HG03135 (cell line): ENCODE data around the gene SPATA9.
"Not testable (repeated sequence)": the region's sequence is repeated elsewhere in the genome, so short reads cannot be mapped to it uniquely, and the experiment has no call there.

Experiments
- ATAC-seq: cut with Tn5 transposase; IDR thresholded peaks from one replicate; pipeline ENCODE4 v1.9.1; 2021; ENCODE audit warnings: mild to moderate bottlenecking, moderate library complexity; ENCODE audit not compliant: unreplicated experiment

SPATA9 gene

GRCh38 chr5:95646569-95647431 lies 36.0 kb downstream of the SPATA9 start, which contains the start of gene RFESD:
TSS of gene RFESD (plus strand) at chr5:95646777. CDS start at chr5:95652272, 5,495 bp downstream.
- ATAC-seq: peak; percentile 99

GRCh38 chr5:95646226-95646568 lies 36.6 kb downstream of the SPATA9 start:
- ATAC-seq: not testable (repeated sequence)

- peak; percentile 33 for ATAC-seq
These were observed 38.3 kb downstream of the SPATA9 start for GRCh38 chr5:95644351-95645042.

GRCh38 chr5:95643152-95643551 lies 39.6 kb downstream of the SPATA9 start:
- no peak for ATAC-seq

DNA sequence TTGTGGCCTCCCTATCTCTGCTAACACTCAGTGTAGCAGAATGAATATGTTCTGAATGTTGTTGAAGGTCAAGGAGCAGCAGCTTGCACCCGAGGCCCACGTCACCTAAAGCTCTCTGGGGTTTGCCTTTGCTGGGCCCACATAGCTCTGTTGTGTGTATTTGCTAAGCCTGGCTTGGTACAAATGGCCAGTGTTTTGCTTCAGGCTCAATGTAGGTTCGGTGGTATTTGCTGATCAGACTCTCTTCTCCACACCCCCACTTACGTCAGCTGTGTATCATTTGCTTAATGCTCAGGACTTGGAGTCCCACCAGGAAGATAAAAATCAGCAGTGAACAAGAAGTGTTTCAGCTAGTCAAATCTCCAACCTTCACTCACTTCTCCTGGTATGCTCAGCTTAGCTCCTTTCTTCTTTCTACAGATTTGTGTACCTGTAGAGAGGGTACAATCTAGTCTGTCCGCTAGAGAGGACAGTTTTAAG lies 41.0 kb downstream of the SPATA9 start:
- no peak for ATAC-seq

- no peak for ATAC-seq
These were observed 44.2 kb downstream of the SPATA9 start for GRCh38 chr5:95638632-95639031.

DNA sequence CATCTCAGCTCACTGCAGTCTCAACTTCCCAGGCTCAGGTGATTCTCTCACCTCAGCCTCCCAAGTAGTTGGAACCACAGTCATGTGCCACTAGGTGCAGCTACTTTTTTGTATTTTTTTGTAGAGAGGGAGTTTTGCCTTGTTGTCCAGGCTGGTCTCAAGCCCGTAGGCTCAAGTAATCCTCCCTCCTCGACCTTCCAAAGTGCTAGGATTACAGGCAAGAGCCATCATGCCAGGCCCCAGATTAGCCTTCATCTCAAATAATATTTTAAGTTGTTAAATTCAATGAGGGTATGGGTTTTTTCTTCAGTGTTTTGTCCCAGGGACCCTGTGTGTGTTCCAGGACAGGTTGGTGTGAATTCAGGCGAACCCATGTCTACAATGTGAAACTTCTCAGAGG lies 48.7 kb downstream of the SPATA9 start:
- no peak for ATAC-seq

DNA sequence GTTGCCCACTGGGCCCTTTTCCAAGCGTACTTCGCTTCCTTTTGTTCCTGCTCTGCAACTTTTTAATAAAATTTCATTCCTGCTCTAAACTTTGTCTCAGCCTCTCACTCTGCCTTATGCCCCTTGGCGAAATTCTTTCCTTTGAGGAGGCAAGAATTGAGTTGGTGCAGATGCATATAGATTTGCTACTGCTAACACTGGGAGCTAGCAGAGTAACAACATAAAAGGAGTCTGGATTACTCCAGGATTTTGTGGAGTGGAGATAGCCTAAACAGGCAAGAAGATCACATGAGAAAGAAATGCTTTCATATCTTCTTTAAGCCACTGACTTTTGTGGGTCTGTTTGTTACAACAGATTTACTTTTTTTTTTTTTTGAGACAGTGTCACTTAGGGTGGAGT lies 49.1 kb downstream of the SPATA9 start:
- no peak for ATAC-seq

- ATAC-seq: not testable (repeated sequence)
These were observed 49.8 kb downstream of the SPATA9 start for GRCh38 chr5:95632942-95633341.

- ATAC-seq: peak; percentile 96
These were observed 50.7 kb downstream of the SPATA9 start for GRCh38 chr5:95631991-95632675.

- ATAC-seq: no peak
These were observed 51.4 kb downstream of the SPATA9 start for GRCh38 chr5:95631255-95631958.

DNA sequence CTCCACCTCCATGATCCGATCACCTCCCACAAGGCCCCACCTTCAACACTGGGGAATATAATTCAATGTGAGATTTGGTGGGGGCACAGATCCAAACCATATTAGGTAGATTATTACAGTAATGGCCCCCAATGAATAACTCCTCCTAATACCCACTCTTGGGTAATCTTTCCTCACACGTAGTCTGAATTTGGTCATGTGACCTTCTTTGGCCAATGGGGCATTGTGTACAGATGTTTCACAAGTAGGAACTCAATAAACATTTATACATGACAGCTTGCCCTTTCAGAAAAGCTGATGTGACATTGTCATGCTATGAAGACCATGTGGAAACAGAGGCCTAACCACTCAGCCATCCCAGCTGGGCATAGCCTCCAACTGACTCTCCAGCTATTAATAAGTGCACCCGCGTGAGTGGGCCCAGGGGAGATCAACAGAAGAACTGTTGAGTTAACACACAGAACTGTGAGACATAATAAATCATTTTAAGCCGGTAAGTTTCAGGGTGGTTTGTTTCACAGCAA lies 52.3 kb downstream of the SPATA9 start:
- no peak for ATAC-seq

DNA sequence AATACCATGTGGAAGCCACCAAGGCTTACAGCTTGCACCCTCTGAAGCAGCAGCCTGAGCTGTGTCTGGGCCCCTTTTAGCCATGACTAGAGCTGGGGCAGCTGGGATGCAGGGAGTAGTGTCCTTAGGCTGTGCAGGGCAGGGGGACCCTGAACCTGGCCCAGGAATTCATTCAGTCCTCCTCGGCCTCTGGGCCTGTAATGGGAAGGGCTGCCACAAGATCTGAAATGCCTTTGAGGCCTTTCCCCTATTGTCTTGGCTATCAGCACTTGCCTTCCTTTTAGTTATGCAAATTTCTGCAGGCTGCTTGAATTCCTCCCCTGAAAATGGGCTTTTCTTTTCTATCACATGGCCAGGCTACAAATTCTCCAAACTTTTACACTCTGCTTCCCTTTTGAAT lies 53.9 kb downstream of the SPATA9 start:
- no peak for ATAC-seq

DNA sequence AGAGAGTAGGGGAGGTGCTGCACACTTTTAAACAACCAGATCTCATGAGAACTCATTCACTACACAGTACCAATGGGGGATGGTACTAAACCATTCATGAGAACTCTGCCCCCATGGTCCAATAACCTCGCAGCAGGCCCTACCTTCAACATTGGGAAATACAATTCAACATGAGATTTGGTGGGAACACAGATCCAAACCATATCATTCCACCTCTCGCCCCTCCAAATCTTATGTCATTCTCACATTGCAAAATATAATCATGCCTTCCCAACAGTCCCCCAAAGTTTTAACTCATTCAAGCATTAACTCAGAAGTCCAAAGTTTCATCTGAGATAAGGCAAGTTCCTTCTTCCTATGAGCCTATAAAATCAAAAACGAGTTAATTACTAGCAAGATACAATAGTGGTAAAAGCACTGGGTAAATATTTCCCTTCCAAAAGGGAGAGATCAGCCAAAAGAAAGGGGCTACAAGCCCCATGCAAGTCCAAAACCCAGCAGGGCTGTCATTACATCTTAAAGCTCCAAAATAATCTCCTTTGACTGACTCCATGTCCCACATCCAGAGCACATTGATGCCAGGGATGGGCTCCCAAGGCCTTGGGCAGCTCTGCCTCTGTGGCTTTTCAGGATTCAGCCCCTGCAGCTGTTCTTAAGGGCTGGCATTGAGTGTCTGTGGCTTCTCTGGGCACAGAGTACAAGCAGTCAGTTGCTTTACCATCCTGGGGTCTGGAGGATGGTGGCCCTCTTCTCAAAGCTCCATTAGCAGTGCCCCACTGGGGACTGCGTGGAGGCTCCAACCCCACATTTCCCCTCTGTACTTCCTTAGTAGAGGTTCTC lies 54.6 kb downstream of the SPATA9 start:
- ATAC-seq: no peak

- no peak for ATAC-seq
These were observed 56.1 kb downstream of the SPATA9 start for GRCh38 chr5:95626701-95627100.

DNA sequence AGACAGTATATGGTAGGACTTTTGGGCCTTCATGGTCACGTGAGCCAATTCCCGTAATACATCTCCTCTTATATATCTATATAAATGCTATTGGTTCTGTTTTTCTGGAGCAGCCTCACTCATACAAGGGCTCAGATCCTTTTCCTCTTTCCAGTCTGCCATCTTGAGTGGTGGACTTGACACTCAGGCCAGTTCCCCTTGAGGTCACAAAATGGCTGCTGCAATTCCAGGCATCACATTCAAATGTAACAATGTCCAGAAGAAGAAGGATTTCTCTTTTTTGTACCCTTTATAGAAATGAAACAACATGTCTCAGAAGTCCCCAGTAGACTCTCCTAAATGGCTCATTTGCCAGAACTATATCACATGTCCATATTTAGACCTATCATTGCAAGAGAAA lies 58.4 kb downstream of the SPATA9 start:
- ATAC-seq: no peak

GRCh38 chr5:95623706-95624105 lies 59.1 kb downstream of the SPATA9 start:
- ATAC-seq: no peak

GRCh38 chr5:95621839-95622629 lies 60.8 kb downstream of the SPATA9 start:
- ATAC-seq: no peak
